Activated CD4-positive, alpha-beta T cell treated with anti-CD3 and anti-CD28 coated beads, Interleukin-2, amount 10 ng/mL, durations not matched to agents 7 days and 5 days (primary cell): ENCODE data around the gene UBE2G2. TPM values are rescaled to one million over a fixed set of nuclear protein-coding genes. Genes with fewer than 3 reads are reported as not detected.

Experiments
- CTCF ChIA-PET: fragments of 350-600 bp; sonication (Branson Sonifier 250); formaldehyde crosslinking; loops from one replicate; lab custom pipeline; 2021; ENCODE audit warnings: antibody characterized with exemption; lab: Charles Lee
- POLR2A ChIA-PET: fragments of 350-600 bp; sonication (Branson Sonifier 250); formaldehyde crosslinking; loops from one replicate; lab custom pipeline; 2021; ENCODE audit warnings: antibody characterized with exemption; lab: Charles Lee
- DNase-seq: peaks from one replicate; pipeline ENCODE4 v3.0.0-alpha.2; 2020
- H3K27ac Mint-ChIP-seq: one replicate; pipeline ENCODE4 v1.8.0; 2021; ENCODE audit warnings: mild to moderate bottlenecking, moderate library complexity, mixed read lengths
- H3K27me3 Mint-ChIP-seq: one replicate; pipeline ENCODE4 v1.8.0; 2021; ENCODE audit warnings: mixed read lengths
- H3K36me3 Mint-ChIP-seq: one replicate; pipeline ENCODE4 v1.8.0; 2021; ENCODE audit warnings: low read depth, mixed read lengths
- H3K4me1 Mint-ChIP-seq: one replicate; pipeline ENCODE4 v1.8.0; 2021; ENCODE audit warnings: mixed read lengths
- H3K4me3 Mint-ChIP-seq: one replicate; pipeline ENCODE4 v1.8.0; 2021; ENCODE audit warnings: mild to moderate bottlenecking, moderate library complexity, mixed read lengths
- H3K9me3 Mint-ChIP-seq: one replicate; pipeline ENCODE4 v1.8.0; 2021; ENCODE audit warnings: mixed read lengths
- total RNA-seq, 2 experiments: library from RNA; stranded (reverse); gene quantifications; one replicate each; pipeline ENCODE4 v1.2.3, GENCODE V29; 2021

UBE2G2 gene
- total RNA-seq, 2 experiments from 2014 or later, result 95.8 to 103 TPM

- H3K4me3 Mint-ChIP-seq, result no peak overlapping the region
- DNase-seq, result no peak
- ChIA-PET CTCF (interaction anchor here (0.6 kb wide), 1 partner anchor 1733 kb away, joined by 4 read pairs; no protein-coding TSS in a partner anchor), POLR2A (no interaction called here)
- H3K27me3 Mint-ChIP-seq, result peaks cover 4% of the 10 kb centered on the region
- H3K4me1 Mint-ChIP-seq, result no peaks in the 10 kb centered on the region
- H3K9me3 Mint-ChIP-seq, result peaks cover 3% of the 10 kb centered on the region
- no peaks in the 10 kb centered on the region for H3K36me3 Mint-ChIP-seq
- H3K27ac Mint-ChIP-seq, result no peak overlapping the region
Observed at GRCh38 chr21:44737706-44738354, 63.8 kb downstream of the UBE2G2 start.

DNA sequence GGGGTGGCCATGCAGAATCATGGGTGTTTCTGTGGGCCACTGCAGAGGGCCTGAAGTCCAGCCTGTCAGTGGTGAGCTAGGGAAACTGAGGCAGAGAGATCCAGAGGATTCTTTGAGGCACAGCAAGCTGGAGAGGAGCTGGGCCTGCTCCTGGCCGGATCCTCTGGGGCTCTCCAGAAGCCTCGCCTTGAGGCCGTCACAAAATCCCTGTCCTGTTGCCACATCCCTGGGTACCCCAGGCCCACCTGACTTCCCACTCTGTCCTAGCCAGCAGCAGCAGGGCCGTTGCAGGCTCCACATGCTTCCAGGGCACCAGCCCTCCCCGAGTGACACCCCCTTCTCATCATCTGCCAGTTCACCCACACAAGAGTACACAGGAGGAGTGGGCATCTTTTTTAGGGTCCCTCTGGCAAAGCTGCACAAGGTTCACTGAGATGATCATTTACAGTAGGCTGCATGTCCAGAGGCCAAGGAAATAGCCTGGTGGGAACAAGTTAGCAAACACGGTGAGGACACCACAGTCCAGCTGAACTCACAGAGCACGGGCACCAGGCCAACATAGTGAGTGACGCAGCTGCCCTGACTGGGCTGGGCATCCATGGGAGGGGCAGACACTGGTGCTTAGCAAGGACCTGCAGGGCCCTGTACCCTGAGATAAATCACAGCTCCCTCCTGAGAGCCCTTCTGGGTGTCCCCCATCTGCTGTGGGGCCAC lies 65.2 kb downstream of the UBE2G2 start:
- no peak for DNase-seq

DNA sequence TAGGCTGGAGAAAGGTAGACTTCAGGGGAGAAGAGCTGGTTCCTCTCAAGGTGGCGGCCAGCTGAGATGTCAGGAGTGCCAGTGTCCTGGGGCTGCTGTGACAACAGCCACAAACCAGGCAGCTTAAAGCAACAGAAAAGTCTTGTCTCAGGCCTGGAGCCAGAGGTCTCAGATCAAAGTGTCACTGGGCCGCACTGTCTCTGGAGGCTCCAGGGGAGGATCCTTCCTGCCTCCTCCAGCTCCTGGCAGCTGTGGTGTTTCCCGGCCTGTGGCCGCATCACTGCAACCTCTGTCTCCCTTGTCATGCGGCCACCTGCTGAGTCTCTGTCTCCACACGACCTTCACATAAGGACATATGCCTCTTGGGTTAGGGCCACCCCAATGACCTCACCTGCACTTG lies 65.8 kb downstream of the UBE2G2 start:
- ChIA-PET POLR2A (no interaction called here), CTCF (interaction anchor here (0.9 kb wide), 1 partner anchor 226 kb away, joined by 3 read pairs; no protein-coding TSS in a partner anchor)
- peaks cover 3% of the 10 kb centered on the region for H3K9me3 Mint-ChIP-seq
- no peak overlapping the region for H3K27ac Mint-ChIP-seq
- H3K4me1 Mint-ChIP-seq, result no peaks in the 10 kb centered on the region
- H3K4me3 Mint-ChIP-seq, result no peak overlapping the region
- DNase-seq, result no peak
- no peaks in the 10 kb centered on the region for H3K27me3 Mint-ChIP-seq
- H3K36me3 Mint-ChIP-seq, result no peaks in the 10 kb centered on the region

More for the DNA sequence above, 65.2 kb downstream of the UBE2G2 start:
- no peaks in the 10 kb centered on the region for H3K36me3 Mint-ChIP-seq
- ChIA-PET CTCF (interaction anchor here (0.9 kb wide), 1 partner anchor 226 kb away, joined by 3 read pairs; no protein-coding TSS in a partner anchor), POLR2A (no interaction called here)
- peaks cover 3% of the 10 kb centered on the region for H3K9me3 Mint-ChIP-seq
- H3K4me1 Mint-ChIP-seq, result no peaks in the 10 kb centered on the region
- no peaks in the 10 kb centered on the region for H3K27me3 Mint-ChIP-seq
- no peak overlapping the region for H3K4me3 Mint-ChIP-seq
- H3K27ac Mint-ChIP-seq, result no peak overlapping the region

- H3K27me3 Mint-ChIP-seq, result no peaks in the 10 kb centered on the region
- no peak overlapping the region for H3K27ac Mint-ChIP-seq
- no peak for DNase-seq
- no peaks in the 10 kb centered on the region for H3K4me1 Mint-ChIP-seq
- ChIA-PET POLR2A (no interaction called here), CTCF (no interaction called here)
- no peak overlapping the region for H3K4me3 Mint-ChIP-seq
- H3K9me3 Mint-ChIP-seq, result peaks cover 3% of the 10 kb centered on the region
- H3K36me3 Mint-ChIP-seq, result no peaks in the 10 kb centered on the region
Observed at GRCh38 chr21:44734841-44735240, 66.8 kb downstream of the UBE2G2 start.

DNA sequence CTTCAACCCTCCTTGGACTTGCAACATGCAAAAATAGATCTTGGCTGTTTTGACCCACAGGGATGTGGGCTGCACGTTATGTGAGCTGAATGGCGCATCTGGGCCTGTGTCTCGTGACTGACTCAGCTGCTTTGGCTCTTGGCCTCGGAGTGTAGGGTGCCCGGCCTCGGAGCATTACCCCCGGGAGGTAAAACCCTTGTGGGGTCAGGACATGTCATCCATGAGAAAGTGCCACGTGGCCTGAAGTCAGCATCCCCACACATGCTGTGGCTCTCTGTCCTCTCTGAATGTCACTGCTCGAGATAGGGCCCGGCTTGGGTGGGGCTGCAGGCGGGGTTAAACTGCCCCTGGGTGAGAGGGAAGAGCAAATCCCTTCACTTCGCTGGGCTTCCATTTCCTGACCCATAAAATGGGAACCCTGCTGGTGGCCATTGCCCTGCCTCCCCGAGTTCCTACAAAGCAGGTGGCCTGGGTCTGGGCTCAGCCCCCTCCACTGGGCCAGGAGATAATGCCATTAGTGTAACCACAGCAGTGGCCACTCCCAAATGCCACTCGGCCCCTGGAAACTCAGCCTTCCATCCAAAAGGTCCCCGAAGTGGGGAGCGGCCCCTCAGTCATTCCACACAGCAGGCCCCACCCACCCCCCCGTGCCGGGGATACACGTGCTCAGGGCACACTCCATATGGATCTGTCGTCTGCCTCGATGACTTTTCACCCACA lies 67.4 kb downstream of the UBE2G2 start:
- no peaks in the 10 kb centered on the region for H3K4me1 Mint-ChIP-seq
- H3K36me3 Mint-ChIP-seq, result no peaks in the 10 kb centered on the region
- POLR2A ChIA-PET, result no interaction called here
- H3K9me3 Mint-ChIP-seq, result peaks cover 3% of the 10 kb centered on the region
- no peak for DNase-seq
- CTCF ChIA-PET, result interaction anchor here (1.0 to 1.4 kb wide), 3 partner anchors 11 to 224 kb away, joined by 3 read pairs; no protein-coding TSS in a partner anchor
- no peak overlapping the region for H3K4me3 Mint-ChIP-seq
- no peaks in the 10 kb centered on the region for H3K27me3 Mint-ChIP-seq
- no peak overlapping the region for H3K27ac Mint-ChIP-seq

DNA sequence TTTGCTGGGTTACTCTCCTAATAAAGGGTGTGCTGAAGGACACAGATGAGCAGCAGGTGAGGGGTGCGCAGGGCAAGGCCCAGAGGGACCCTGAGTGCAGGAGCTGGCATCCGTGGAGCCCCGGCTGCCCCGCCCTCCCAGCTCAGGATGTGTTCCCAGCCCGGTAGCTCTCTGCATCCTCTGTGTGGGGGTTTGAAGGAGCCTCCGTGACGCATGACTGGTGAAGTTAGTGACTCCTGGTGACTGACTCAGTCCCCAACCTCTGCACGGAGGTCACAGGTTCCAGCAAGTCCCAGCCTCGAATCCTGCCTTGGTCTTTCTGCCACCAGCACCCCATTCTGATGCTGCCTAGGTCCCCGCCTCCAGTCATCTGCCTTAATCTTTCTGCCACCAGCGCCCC lies 68.7 kb downstream of the UBE2G2 start:
- Mint-ChIP-seq H3K9me3 (no peaks in the 10 kb centered on the region), H3K4me1 (no peaks in the 10 kb centered on the region), H3K36me3 (no peaks in the 10 kb centered on the region), H3K4me3 (no peak overlapping the region), H3K27ac (no peak overlapping the region), H3K27me3 (no peaks in the 10 kb centered on the region)
- DNase-seq, result no peak
- ChIA-PET CTCF (interaction anchor here (1.4 kb wide), 2 partner anchors 10 to 29 kb away, joined by 3 read pairs; no protein-coding TSS in a partner anchor), POLR2A (no interaction called here)

GRCh38 chr21:44732263-44732662 lies 69.4 kb downstream of the UBE2G2 start:
- no peak overlapping the region for H3K4me3 Mint-ChIP-seq
- H3K9me3 Mint-ChIP-seq, result no peaks in the 10 kb centered on the region
- H3K27ac Mint-ChIP-seq, result no peak overlapping the region
- H3K36me3 Mint-ChIP-seq, result no peaks in the 10 kb centered on the region
- H3K27me3 Mint-ChIP-seq, result no peaks in the 10 kb centered on the region
- H3K4me1 Mint-ChIP-seq, result no peaks in the 10 kb centered on the region
- CTCF ChIA-PET, result no interaction called here
- no peak for DNase-seq
- POLR2A ChIA-PET, result no interaction called here

GRCh38 chr21:44730951-44731579 lies 70.6 kb downstream of the UBE2G2 start:
- H3K4me3 Mint-ChIP-seq, result no peak overlapping the region
- ChIA-PET CTCF (interaction anchor here (1.0 kb wide), 2 partner anchors 32 to 174 kb away, joined by 3 read pairs; no protein-coding TSS in a partner anchor), POLR2A (no interaction called here)
- H3K4me1 Mint-ChIP-seq, result no peaks in the 10 kb centered on the region
- no peaks in the 10 kb centered on the region for H3K36me3 Mint-ChIP-seq
- DNase-seq, result no peak
- no peak overlapping the region for H3K27ac Mint-ChIP-seq
- H3K9me3 Mint-ChIP-seq, result no peaks in the 10 kb centered on the region
- peaks cover 3% of the 10 kb centered on the region for H3K27me3 Mint-ChIP-seq

DNA sequence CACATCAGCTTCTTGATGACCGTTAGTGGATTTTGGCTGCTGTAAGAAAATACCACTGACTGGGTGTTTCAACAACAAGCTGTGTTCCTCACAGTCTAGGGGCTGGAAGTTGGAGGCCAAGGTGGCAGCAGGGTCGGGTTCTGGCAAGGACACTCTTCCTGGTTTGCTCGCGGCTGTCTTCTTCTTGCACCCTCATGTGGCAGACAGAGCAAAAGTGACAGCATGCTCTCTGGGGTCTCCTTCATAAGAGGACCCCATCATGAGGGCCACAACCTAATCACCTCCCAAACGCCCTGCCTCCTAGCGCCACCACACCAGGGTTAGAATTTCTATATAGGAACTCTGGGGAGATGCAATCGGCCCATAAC lies 71.6 kb downstream of the UBE2G2 start:
- Mint-ChIP-seq H3K9me3 (no peaks in the 10 kb centered on the region), H3K27ac (no peak overlapping the region), H3K4me3 (no peak overlapping the region), H3K4me1 (no peaks in the 10 kb centered on the region), H3K27me3 (peaks cover 5% of the 10 kb centered on the region), H3K36me3 (no peaks in the 10 kb centered on the region)
- no peak for DNase-seq
- POLR2A ChIA-PET, result no interaction called here
- CTCF ChIA-PET, result interaction anchor here (1.0 kb wide), 1 partner anchor 31 kb away, joined by 3 read pairs; no protein-coding TSS in a partner anchor

DNA sequence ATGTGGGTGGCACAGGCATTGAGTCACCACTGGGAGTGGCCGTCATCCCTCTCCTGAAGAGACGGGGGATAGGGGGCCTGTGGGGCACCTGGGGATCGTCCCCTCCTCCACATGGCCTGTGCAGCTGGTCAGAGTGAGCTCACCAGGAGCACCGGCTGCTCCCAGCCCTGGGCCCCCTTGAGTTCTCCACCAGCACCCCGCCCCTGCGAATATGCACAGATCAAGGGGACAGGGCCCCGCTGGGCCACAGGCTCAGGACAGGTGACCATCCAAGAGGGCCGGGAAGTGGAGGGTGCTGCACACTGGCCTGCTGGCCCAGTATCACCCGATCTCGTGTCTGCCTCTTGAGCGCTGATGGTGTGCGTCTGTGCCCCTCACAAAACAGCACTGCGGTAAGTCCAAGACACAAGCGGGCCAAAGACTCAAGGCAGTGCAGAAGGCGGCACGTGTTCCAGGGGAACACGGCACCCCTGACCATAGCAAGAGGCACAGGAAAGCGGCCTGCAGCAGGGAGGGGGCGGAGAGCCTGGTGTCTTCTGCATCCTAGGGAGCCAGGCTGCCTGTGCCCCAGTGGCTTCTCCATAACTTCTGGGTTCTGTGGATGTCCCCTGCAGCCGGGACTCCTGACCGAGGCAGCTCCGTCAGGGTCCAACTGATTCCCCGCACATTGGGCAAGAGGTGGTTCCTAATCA lies 72.1 kb downstream of the UBE2G2 start:
- no peak for DNase-seq
- Mint-ChIP-seq H3K27me3 (peaks cover 8% of the 10 kb centered on the region), H3K36me3 (no peaks in the 10 kb centered on the region), H3K27ac (no peak overlapping the region), H3K4me3 (no peak overlapping the region), H3K4me1 (no peaks in the 10 kb centered on the region), H3K9me3 (no peaks in the 10 kb centered on the region)
- POLR2A ChIA-PET, result no interaction called here
- CTCF ChIA-PET, result no interaction called here

DNA sequence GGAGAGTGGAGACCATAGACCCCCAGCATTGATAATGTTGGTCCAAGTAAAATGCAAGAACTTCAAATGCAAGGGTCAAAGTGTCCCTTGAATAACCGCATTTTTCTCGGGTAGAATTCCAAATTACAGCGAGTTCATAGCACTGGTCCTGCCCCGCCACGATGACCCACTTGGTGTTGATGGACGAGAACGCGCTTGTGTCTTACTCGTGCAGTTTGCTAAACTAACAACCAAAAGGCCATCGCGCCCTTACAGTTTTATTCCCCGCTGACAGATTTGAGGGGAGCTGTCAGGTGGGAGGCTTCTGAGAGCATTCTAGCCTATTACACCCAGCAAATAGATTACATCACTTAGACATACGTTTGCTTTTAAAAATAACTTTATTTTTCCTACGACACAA lies 72.9 kb downstream of the UBE2G2 start:
- ChIA-PET POLR2A (no interaction called here), CTCF (no interaction called here)
- H3K27me3 Mint-ChIP-seq, result peaks cover 11% of the 10 kb centered on the region
- H3K27ac Mint-ChIP-seq, result no peak overlapping the region
- H3K36me3 Mint-ChIP-seq, result no peaks in the 10 kb centered on the region
- H3K4me3 Mint-ChIP-seq, result no peak overlapping the region
- no peaks in the 10 kb centered on the region for H3K9me3 Mint-ChIP-seq
- H3K4me1 Mint-ChIP-seq, result peaks cover 3% of the 10 kb centered on the region
- no peak for DNase-seq

- peaks cover 18% of the 10 kb centered on the region for H3K27me3 Mint-ChIP-seq
- no peaks in the 10 kb centered on the region for H3K9me3 Mint-ChIP-seq
- H3K36me3 Mint-ChIP-seq, result peaks cover under 1% of the 10 kb centered on the region
- no peak overlapping the region for H3K4me3 Mint-ChIP-seq
- no peak for DNase-seq
- ChIA-PET POLR2A (no interaction called here), CTCF (no interaction called here)
- H3K4me1 Mint-ChIP-seq, result peaks cover 9% of the 10 kb centered on the region
- H3K27ac Mint-ChIP-seq, result no peak overlapping the region
Observed at GRCh38 chr21:44727757-44728156, 73.9 kb downstream of the UBE2G2 start.
